HCT116 (cell line): ENCODE data around the gene UVRAG.

Experiments
- CBX3 ChIP-seq: IDR thresholded peaks from 2 replicates; pipeline ENCODE4 v1.6.1; 2012; ENCODE audit warnings: low read depth
- ELF1 ChIP-seq: IDR thresholded peaks from 2 replicates; pipeline ENCODE4 v1.6.1; 2012; ENCODE audit warnings: low read depth, borderline replicate concordance
- EZH2 ChIP-seq: fragments of 200-600 bp; sonication (generic); IDR thresholded peaks from 2 replicates; pipeline ENCODE4 v1.6.1; 2017; ENCODE audit warnings: antibody characterized with exemption, mixed run types
- EZH2phosphoT487 ChIP-seq: fragments of 200-600 bp; IDR thresholded peaks from 2 replicates; pipeline ENCODE4 v1.6.1; 2018; ENCODE audit warnings: antibody characterized with exemption, borderline replicate concordance
- POLR2A ChIP-seq: IDR thresholded peaks from 2 replicates; pipeline ENCODE4 v1.7.0; 2011; ENCODE audit warnings: borderline replicate concordance; ENCODE audit not compliant: insufficient read depth, insufficient read length; ENCODE audit errors: extremely low read depth
- POLR2AphosphoS5 ChIP-seq: IDR thresholded peaks from 2 replicates; pipeline ENCODE4 v1.6.1; 2011; ENCODE audit warnings: mild to moderate bottlenecking, low read depth, low read length, moderate library complexity
- SRF ChIP-seq: IDR thresholded peaks from 2 replicates; pipeline ENCODE4 v1.6.1; 2012; ENCODE audit warnings: low read depth
- ZNF274 ChIP-seq: fragments of 200-500 bp; sonication (Bioruptor generic); IDR thresholded peaks from 2 replicates; pipeline ENCODE4 v1.6.1; 2014; ENCODE audit warnings: mild to moderate bottlenecking, low read depth, low read length, inconsistent platforms
- TF ChIP-seq, protein P1 (sequence below), 3 experiments: fragments of 200-600 bp in 1 of 3; sonication (generic) in 1 of 3; IDR thresholded peaks in 2 of 3; conservative IDR thresholded peaks in 1 of 3; 2 replicates each; pipeline ENCODE4 v1.5.1; 2012 to 2017; ENCODE audit warnings: low read depth in 2 of 3, low read length in 2 of 3, antibody characterized with exemption in 1 of 3, borderline replicate concordance in 1 of 3, control low read depth in 1 of 3, mild to moderate bottlenecking in 1 of 3, mixed read lengths in 1 of 3, mixed run types in 1 of 3, moderate library complexity in 1 of 3; ENCODE audit not compliant: insufficient read depth in 1 of 3
- TF ChIP-seq, protein P2 (sequence below): IDR thresholded peaks from 2 replicates; pipeline ENCODE4 v1.6.1; 2012

DNA sequence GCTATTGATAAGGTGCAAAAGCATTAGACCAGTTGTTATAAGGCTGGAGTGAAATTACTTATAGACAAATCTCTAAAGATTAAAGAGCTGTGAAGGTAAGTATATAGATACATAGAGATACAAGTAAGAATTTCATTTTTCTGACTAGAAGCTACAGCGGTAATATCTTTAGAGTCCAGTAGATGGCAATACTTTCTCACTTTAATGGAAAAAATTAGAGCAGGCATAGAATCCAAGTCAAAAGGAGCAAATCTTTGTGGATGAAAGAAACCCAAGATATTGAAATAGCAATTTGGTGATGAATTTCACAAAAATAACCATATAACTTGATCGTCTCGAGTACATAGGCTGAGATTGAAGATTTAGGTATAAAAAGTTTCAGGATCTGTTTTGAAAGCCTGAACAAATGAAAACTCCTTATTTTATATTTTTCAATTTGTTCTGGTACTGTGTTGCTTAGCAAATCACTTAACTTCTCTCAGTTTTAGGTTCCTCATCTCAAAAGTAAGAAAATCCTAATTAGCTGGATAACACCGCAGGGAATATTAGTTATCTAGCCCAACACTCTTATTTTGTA, 81.9 kb downstream of the UVRAG start:
- TF ChIP-seq, protein P1, sequence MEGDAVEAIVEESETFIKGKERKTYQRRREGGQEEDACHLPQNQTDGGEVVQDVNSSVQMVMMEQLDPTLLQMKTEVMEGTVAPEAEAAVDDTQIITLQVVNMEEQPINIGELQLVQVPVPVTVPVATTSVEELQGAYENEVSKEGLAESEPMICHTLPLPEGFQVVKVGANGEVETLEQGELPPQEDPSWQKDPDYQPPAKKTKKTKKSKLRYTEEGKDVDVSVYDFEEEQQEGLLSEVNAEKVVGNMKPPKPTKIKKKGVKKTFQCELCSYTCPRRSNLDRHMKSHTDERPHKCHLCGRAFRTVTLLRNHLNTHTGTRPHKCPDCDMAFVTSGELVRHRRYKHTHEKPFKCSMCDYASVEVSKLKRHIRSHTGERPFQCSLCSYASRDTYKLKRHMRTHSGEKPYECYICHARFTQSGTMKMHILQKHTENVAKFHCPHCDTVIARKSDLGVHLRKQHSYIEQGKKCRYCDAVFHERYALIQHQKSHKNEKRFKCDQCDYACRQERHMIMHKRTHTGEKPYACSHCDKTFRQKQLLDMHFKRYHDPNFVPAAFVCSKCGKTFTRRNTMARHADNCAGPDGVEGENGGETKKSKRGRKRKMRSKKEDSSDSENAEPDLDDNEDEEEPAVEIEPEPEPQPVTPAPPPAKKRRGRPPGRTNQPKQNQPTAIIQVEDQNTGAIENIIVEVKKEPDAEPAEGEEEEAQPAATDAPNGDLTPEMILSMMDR (IDR thresholded peaks at IDR 0.05 in 2 of 3, conservative IDR thresholded peaks at IDR 0.05 in 1 of 3; ENCODE audit: borderline replicate concordance in 1 of 3, insufficient read depth in 1 of 3, low read depth in 2 of 3, low read length in 2 of 3): peak; percentile 32 to 71 (median 69); a peak in 5 of 6 replicates
- TF ChIP-seq, protein P2, sequence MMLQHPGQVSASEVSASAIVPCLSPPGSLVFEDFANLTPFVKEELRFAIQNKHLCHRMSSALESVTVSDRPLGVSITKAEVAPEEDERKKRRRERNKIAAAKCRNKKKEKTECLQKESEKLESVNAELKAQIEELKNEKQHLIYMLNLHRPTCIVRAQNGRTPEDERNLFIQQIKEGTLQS: no peak
- TF ChIP-seq POLR2AphosphoS5 (no peak), ZNF274 (no peak), POLR2A (no peak), CBX3 (no peak), EZH2 (no peak), ELF1 (no peak), SRF (no peak), EZH2phosphoT487 (no peak)
